Activated CD4-positive, alpha-beta memory T cell treated with anti-CD3 and anti-CD28 coated beads for 36 hours (primary cell): ENCODE results near the gene TYSND1. TPM values are rescaled to one million over a fixed set of nuclear protein-coding genes. Genes with fewer than 3 reads are reported as not detected.

Experiments
- CTCF ChIA-PET: fragments of 350-600 bp; sonication (Branson Sonifier 250); formaldehyde crosslinking; loops from one replicate; lab custom pipeline; 2021; ENCODE audit warnings: antibody characterized with exemption, inconsistent platforms; lab: Charles Lee
- POLR2A ChIA-PET: fragments of 350-600 bp; sonication (Branson Sonifier 250); formaldehyde crosslinking; loops from one replicate; lab custom pipeline; 2021; ENCODE audit warnings: antibody characterized with exemption; lab: Charles Lee
- DNase-seq: peaks from one replicate; pipeline ENCODE4 v3.0.0-alpha.2; 2020
- H3K27ac Mint-ChIP-seq: one replicate; pipeline ENCODE4 v1.8.0; 2021; ENCODE audit warnings: mixed read lengths
- H3K27me3 Mint-ChIP-seq: one replicate; pipeline ENCODE4 v1.8.0; 2021; ENCODE audit warnings: mixed read lengths
- H3K36me3 Mint-ChIP-seq: one replicate; pipeline ENCODE4 v1.8.0; 2021; ENCODE audit warnings: mixed read lengths
- H3K4me1 Mint-ChIP-seq: one replicate; pipeline ENCODE4 v1.8.0; 2021; ENCODE audit warnings: low read depth, mixed read lengths
- H3K4me3 Mint-ChIP-seq: one replicate; pipeline ENCODE4 v1.8.0; 2021; ENCODE audit warnings: mild to moderate bottlenecking, mixed read lengths
- H3K9me3 Mint-ChIP-seq: one replicate; pipeline ENCODE4 v1.8.0; 2021; ENCODE audit warnings: mixed read lengths
- intact Hi-C: fragments of 100-400 bp; cut with micrococcal nuclease; formaldehyde crosslinking; loops from one replicate; pipeline ENCODE4 v1.15.1; 2023
- total RNA-seq, 2 experiments: library from RNA; stranded (reverse); gene quantifications; one replicate each; pipeline ENCODE4 v1.2.3, GENCODE V29; 2021

The TYSND1 gene
- total RNA-seq, 2 experiments from 2014 or later: 10.9 to 12.1 TPM

DNA sequence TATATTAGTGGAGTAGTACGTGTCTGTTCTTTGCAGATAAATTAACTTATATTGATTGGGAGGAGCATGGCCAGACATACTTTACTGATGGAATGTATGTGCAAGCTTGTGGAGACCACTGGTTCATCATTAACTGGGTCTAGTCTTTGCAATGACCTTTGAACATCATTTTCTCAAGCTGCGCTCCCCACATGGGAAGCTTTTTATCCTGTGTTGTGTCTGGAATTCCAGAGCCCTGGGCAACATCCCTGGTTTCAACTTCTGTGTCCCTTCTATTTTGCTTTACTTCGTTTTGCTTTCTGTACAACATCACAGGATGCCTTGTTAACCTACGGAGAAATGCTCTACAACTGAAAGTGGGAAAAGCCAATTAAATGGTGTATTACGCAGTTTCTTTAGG lies 55.5 kb downstream of the TYSND1 start:
- Mint-ChIP-seq H3K27me3 (no peaks in the 10 kb centered on the region), H3K36me3 (no peaks in the 10 kb centered on the region), H3K4me1 (peaks cover 34% of the 10 kb centered on the region), H3K27ac (no peak overlapping the region), H3K9me3 (no peaks in the 10 kb centered on the region), H3K4me3 (no peak overlapping the region)
- ChIA-PET POLR2A (no interaction called here), CTCF (interaction anchor here (0.6 kb wide), 1 partner anchor 25 kb away, joined by 3 read pairs; no protein-coding TSS in a partner anchor)
- intact Hi-C loops: loop anchor here (5.0 kb wide), 2 partner anchors 71 to 271 kb away; no protein-coding TSS in a partner anchor
- DNase-seq: no peak

- intact Hi-C loops: loop anchor here (5.0 kb wide), 2 partner anchors 72 to 272 kb away; no protein-coding TSS in a partner anchor
- ChIA-PET POLR2A (no interaction called here), CTCF (interaction anchor here (1.0 kb wide), 1 partner anchor 26 kb away, joined by 3 read pairs; no protein-coding TSS in a partner anchor)
- Mint-ChIP-seq H3K27me3 (no peaks in the 10 kb centered on the region), H3K4me1 (peaks cover 34% of the 10 kb centered on the region), H3K4me3 (no peak overlapping the region), H3K36me3 (no peaks in the 10 kb centered on the region), H3K27ac (no peak overlapping the region), H3K9me3 (no peaks in the 10 kb centered on the region)
- no peak for DNase-seq
Observed at GRCh38 chr10:70090013-70090412, 56.5 kb downstream of the TYSND1 start.

DNA sequence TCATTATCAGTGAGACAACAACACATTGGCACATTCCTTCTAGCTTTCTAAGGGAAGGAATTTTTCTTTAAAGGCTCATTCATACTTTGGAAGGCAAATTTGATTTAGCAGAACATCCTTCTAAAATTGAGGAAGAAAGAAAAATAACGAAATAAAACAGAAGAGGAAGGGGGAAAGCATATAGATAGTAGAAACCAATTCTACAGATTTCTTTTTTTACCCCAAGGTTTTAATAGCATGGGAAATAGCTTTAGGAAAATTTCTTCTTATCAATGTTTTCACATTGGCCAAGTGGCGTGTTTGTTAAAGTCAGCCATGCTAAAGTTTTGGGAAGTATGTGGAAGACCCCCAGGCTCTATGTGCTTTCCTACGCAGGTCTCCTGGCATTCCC lies 58.2 kb downstream of the TYSND1 start:
- POLR2A ChIA-PET: no interaction called here
- Mint-ChIP-seq H3K27me3 (no peaks in the 10 kb centered on the region), H3K27ac (no peak overlapping the region), H3K4me3 (no peak overlapping the region), H3K36me3 (no peaks in the 10 kb centered on the region), H3K4me1 (peaks cover 18% of the 10 kb centered on the region), H3K9me3 (no peaks in the 10 kb centered on the region)
- intact Hi-C loops: no loop called here
- DNase-seq: no peak
- CTCF ChIA-PET: no interaction called here

Other genes with a start within 250 kb of the TYSND1 start
- gene MACROH2A2, start 93.9 kb downstream of the TYSND1 start, total RNA-seq: 1 to 10 TPM; 4.1 to 4.8 TPM
- 1 to 10 TPM; 5.3 to 7.1 TPM for gene AIFM2, start 13.9 kb downstream of the TYSND1 start, total RNA-seq
- 10 to 100 TPM; 91.9 to 94.8 TPM for gene SAR1A, start 23.8 kb upstream of the TYSND1 start, total RNA-seq
- gene PPA1, start 86.7 kb upstream of the TYSND1 start, total RNA-seq: 100 to 1,000 TPM; 359 to 368 TPM
- under 1 TPM in 1 of 2 experiments, not detected in 1; 0.02 TPM for gene NPFFR1, start 137.3 kb upstream of the TYSND1 start, total RNA-seq
- gene LRRC20, start 235.9 kb upstream of the TYSND1 start, total RNA-seq: 10 to 100 TPM; 10.6 to 12.0 TPM